Daoy (cell line): ENCODE data around the gene INO80. TPM values are rescaled to one million over a fixed set of nuclear protein-coding genes. Genes with fewer than 3 reads are reported as not detected.
A peak's percentile ranks its signal among the peaks of the same experiment; 100 is the strongest.

Source experiments
- DNase-seq: peaks from one replicate; pipeline ENCODE4 v3.0.0-alpha.2; 2015; ENCODE audit warnings: low read depth
- total RNA-seq: library from RNA; depleted of rRNA; stranded (reverse); fragments of >200 nt; shearing (Covaris generic); gene quantifications from 2 replicates; pipeline ENCODE4 v1.2.3, GENCODE V29; 2014

The INO80 gene
- total RNA-seq, 1 experiment from 2014 or later = 19.4 TPM

DNA sequence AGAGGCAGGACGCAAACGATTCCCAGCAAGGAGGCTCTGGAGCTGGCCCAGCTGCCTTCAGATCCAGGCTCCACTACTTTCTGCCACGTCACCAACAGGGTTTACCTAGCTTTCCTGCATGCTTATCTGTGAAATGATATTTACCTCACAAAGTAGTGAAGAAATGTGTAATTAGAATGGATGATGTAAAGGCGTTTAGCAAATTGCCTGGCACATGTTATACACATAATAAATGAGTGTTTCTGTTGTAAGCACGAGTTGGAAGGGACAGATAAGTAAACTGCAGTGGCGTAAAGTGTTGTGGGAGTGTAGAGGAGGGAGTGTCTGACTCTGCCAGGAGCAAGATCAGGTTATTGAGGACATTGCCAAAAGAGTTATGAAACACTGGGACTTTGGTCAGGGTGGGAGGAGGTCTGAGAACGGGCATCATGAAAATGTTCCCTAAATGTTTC, 166.3 kb downstream of the INO80 start:
- no peak for DNase-seq

DNA sequence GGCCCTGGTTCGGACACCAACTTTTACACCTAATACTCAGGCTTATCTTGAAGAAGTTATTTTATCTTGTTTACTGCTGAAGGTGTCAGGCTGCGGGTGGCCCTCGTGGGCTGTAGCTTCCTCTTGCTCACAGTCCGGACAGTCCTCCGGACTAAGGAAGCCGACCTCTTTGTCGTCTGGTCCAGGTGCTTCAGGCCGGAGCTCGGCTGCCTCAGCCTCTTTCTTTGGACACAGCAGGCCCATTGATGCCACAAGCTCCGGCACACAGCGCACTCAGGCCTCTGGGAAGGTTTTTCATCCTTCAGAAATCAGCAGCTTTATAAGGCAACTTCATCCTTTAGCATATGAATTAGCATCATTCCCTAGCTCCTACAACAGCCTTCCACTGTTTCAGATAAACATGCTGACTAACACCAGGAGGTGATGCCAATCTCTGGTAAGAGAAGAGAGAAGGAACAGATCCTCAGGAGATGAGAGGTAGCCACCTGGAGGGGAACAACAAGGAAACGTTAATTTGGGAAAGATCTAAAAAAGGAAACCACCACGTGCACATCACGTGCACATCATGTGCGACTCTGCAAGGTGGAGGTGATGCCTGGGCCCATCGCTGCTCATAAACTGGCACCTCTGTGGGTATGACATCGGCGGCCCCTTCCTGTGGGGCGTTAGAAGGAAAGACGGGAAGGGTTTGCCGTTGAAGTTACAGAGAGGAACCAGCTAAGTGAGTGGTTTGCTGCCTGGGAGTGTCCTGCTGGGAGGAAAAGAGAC, 167.2 kb downstream of the INO80 start:
- no peak for DNase-seq

DNA sequence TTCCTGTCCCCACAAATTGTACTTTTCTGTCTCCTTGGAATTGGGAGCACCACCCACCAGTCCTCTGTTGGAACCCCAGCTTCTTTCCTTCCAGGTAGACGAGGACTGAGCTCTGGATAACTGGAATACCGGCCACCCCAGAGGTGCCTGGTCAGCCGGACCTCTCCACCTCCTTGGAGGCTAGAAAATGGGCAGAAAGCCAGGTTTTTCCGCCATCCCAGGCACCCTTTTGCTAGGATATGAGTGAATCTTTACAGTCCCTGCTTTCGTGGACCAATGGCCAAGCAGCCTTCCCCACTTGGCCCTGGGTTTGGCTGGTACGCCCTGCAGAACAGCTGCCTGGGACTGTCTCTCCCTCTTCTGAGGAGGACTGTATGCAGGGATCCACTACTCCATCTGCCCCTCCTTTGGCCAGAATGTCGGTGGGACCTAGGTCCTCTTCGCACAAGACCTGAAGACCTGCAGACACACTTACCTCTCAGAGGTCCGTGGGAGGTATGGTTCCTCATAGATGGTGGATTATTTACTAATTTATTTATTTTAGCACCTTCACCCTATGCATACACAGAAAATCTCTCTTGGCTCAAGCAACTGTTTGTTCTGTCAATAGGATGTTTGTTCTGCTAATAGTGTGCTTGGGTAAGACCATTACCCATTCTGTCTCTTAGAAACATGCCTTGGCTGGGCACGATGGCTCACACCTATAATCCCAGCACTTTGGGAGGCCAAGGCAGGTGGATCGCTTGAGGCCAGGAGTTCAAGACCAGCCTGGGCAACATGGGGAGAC, 171.4 kb downstream of the INO80 start:
- no peak for DNase-seq

DNA sequence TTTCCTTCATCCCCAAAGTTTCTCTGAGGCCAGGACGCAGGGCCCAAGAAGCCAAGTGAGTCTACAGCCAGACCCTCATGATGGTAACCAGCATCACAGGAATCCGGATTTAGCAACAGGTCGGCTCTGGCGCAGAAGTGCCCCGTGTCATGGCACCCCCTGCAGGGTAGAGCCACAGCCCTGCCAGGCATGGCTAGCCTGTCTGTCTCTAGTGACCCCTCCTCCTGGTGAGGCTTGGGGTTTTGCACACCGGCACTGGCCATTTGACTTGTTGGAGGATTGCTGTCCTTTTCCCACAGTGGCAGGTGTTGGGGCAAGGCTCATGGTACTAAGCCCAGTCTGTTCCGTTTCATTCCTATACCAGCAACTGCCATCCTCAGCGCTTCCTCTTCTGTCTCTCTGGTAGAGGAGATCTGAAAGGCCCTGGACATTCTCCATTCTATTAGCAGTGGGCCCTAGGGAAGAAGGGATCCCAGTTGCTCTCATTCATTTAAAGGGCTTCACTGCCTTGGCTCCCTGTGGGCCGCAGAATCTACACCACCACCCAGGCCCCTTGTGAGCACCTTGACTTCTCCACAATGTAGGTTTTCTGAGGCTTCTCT, 172.2 kb downstream of the INO80 start:
- no peak for DNase-seq

DNA sequence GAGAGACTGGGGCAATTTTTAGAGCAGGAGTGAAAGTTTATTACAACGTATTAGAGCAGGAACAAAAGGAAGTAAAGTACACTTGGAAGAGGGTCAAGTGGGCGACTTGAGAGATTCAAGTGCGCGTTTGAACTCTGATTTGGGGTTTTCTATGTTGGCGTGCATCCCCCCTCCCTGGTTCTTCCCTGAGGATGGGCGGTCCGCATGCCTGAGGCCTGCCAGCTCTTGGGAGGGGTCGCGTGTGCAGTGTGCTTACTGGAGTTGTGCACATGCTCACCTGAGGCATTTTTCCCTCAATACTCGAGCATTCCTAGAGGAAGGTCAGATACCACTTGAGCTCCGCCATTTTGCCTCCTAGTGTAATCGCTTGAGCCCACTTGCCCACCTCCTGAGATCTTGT, 173.2 kb downstream of the INO80 start:
- DNase-seq = no peak

DNA sequence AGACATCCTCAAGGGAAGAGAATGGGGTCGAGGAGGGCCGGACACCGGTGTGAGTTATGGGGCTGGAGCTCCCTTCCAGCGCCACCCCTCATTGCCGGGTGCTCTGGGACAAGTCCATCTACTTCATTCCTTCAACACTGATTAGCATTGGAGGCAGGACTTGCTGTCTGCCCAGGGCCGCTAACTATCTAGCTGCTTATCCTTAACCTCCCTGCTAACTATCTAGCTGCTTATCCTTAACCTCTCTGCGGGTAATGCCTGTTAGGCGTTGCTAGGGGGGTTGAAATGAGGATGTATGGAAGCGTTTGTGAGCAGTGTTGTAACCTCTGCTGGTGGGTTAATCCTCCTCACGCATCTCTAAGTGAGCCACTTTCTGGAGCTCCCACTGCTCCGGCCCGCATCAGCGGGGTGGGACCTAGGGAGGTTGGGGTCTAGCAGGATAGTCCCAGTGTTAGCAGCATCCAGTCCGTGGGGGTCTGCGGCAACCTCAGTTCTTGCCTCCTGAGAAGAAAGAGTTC, 173.7 kb downstream of the INO80 start:
- no peak for DNase-seq

DNA sequence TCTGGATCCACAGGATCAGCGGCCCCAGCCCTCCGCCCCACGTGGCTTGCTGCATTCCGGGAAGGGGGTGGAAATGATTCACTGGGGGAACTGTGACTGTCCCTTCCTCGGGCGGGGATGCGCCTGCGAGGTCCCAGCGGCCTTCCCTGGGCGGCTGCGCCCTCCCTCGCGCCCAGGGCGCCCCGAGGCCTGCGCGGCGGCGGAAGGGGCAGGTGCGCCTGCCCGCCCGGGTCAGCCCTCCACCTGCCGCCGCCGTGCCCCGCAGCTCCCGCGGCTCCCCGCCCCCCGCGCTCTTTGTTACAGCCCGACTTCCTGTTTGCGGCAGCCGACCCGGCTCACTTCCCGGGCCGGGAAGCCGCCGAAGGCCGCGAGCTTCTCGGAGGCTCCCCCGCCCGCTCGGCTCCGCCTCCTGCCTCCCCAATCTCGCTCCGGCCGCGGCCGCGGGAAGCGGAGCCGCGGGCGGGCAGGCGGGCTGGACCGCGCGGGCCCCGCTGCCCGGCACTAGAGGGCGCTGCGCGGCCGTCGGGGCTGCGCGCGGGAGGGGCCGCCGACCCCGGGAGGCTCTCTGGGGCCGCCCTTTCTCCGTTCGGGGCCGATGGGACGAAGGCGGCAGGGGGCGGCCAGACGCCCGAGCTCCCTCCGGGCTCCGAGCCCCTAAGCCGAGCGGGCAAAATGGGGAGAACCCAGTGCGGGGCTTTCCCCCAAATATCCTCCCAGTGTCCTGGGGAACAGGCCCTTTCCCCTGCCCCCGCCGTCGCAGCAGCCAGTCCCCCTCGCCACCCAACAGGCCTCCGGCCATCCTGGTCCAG, 174.3 kb downstream of the INO80 start:
- peak; percentile 82 for DNase-seq

DNA sequence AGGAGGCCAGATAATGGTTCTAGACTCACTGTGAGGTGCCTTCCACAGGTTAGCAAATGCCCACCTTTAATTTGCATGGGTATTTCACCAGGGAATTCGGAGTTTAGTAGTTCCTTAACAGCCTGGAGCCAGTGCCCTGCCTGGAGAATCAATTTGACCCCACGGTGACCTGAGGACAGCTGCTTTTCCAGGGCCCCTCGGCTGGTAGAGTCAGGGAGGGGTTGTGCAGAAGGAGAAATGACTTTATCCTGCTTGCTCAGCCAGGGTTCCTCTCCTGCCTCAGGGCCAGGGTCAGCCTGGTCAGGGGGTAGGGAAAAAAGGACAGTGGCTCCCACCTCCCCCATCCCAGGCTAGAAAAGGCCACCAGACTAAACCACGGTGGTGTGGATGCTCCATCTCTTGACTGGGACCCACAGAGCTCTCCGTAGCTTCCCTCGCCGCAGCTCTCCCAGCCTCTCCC, 175.0 kb downstream of the INO80 start:
- no peak for DNase-seq

DNA sequence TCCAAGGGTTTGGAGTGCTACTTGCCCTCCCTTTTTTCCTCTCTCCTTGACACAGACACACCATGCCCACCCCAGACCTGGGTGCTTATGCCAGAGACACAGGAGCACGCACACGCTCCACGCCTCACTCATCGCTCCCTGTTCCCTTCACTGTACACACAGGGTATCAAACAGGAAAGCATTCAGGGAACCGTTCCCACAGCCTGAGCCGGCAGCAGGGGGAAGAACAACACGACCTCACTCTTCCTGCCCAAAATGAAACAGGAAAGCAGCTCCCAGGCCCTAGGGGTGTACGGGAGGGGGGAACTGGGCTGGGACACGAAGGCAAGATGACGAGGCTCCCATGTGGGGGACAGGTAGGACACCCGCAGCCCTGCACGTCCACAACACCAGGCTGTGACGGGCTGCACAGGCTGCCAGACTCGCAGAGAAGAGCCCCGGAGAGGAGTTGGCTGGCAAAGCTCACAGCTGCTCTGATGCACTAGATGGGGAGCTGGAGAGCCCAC, 175.7 kb downstream of the INO80 start:
- DNase-seq = no peak

DNA sequence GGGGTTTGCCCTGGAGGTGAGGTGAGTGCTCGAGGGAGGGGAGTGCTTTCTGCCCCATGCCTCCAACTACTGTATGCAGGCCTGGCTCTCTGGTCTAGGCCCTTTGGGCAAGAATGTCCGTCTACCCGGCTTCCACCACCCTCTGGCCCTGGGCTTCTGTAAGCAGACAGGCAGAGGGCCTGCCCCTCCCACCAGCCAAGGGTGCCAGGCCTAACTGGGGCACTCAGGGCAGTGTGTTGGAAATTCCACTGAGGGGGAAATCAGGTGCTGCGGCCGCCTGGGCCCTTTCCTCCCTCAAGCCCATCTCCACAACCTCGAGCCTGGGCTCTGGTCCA, 177.6 kb downstream of the INO80 start:
- no peak for DNase-seq

DNA sequence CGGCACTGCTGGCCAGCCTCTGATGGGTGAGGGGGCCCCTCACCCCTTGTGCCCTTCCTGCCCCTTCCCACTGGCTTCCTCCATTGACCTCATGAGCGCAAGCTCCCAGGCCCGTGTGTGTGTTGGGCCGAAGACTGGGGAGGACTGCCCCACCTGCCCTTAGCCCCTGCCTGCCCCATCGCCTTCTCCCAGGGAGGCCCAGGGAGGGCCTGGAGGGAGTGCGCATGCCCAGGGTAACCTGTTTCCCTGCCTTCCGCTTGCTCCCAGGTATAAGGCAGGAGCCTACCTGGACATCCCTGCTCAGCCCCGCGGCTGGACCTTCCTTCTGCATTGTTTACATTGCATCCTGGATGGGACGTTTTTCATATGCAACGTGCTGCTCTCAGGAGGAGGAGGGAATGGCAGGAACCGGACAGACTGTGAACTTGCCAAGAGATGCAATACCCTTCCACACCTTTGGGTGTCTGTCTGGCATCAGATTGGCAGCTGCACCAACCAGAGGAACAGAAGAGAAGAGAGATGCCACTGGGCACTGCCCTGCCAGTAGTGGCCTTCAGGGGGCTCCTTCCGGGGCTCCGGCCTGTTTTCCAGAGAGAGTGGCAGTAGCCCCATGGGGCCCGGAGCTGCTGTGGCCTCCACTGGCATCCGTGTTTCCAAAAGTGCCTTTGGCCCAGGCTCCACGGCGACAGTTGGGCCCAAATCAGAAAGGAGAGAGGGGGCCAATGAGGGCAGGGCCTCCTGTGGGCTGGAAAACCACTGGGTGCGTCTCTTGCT, 178.1 kb downstream of the INO80 start:
- DNase-seq = no peak

DNA sequence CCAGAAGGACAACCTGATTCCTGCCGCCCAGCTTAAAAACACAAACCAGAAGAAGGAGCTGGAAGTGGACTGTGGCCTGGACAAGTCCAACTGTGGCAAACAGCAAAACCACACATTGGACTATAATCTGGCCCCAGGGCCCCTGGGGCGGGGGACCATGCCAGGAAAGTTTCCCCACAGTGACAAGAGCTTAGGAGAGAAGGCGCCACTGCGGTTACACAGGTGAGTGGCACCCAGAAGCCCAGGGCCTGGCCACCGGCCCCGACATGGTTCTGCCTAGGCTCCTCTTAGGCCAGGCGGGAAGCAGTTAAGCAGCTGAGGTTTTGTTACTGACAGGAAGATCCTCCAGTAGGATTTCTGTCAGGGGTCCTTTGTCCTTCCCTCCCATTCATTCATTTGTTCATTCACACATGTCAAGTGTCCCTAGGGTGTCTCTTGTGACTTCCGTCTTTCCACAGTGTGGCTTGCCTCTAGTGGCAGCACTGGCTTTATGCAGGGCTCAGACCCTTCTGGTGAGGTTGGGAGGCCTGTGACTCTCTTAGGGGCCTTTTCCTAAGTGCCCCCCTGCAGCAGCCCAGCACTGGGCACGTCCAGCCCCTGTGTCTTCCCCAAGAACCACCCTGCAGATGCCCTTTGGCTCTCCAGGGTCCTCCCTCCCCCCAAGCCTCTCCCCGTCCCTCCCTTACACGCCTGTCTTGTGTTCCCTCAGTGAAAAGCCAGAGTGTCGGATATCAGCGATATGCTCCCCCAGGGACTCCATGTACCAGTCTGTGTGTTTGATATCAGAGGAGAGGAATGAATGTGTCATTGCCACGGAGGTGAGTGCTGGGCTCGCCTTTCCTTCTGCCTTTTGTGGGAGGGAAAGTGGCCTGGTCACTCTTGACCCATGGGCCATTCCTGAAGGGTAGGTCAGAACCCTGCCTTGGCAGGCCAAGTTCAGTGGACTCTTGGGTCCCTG, 179.1 kb downstream of the INO80 start:
- no peak for DNase-seq

DNA sequence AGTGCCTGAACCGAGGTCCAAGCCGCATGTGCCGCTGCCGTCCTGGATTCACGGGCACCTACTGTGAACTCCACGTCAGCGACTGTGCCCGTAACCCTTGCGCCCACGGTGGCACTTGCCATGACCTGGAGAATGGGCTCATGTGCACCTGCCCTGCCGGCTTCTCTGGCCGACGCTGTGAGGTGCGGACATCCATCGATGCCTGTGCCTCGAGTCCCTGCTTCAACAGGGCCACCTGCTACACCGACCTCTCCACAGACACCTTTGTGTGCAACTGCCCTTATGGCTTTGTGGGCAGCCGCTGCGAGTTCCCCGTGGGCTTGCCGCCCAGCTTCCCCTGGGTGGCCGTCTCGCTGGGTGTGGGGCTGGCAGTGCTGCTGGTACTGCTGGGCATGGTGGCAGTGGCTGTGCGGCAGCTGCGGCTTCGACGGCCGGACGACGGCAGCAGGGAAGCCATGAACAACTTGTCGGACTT, 179.8 kb downstream of the INO80 start:
- DNase-seq = no peak

DNA sequence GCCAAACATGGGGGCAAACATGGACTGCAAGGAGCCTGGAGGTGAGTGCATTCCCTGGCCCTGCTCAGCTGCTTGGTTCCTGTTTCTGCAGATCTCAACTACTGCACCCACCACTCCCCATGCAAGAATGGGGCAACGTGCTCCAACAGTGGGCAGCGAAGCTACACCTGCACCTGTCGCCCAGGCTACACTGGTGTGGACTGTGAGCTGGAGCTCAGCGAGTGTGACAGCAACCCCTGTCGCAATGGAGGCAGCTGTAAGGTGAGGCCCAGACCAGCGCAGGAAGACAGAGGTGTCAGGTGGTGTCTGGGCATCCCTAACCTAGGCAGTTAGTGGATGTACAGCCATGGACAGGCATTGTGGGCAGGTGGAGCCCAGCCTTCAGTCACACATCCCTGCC, 181.6 kb downstream of the INO80 start:
- DNase-seq = no peak

DNA sequence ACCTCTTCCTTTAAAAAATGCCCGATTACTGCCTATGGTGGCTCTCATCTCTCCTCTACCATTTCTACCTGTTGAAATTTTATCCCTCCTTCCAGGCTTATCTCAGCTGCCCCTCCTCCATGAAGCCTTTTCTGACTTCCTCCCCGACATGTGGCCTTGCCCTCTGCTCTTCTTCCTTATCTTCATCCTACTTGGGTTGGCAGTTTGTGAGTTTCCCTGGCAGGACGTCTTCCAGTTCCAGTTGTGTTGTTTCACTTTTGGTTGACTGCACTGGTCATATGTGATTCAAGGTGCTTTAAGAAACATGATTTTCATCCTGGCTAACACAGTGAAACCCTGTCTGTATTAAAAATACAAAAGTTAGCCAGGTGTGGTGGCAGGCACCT, 182.6 kb downstream of the INO80 start:
- no peak for DNase-seq

DNA sequence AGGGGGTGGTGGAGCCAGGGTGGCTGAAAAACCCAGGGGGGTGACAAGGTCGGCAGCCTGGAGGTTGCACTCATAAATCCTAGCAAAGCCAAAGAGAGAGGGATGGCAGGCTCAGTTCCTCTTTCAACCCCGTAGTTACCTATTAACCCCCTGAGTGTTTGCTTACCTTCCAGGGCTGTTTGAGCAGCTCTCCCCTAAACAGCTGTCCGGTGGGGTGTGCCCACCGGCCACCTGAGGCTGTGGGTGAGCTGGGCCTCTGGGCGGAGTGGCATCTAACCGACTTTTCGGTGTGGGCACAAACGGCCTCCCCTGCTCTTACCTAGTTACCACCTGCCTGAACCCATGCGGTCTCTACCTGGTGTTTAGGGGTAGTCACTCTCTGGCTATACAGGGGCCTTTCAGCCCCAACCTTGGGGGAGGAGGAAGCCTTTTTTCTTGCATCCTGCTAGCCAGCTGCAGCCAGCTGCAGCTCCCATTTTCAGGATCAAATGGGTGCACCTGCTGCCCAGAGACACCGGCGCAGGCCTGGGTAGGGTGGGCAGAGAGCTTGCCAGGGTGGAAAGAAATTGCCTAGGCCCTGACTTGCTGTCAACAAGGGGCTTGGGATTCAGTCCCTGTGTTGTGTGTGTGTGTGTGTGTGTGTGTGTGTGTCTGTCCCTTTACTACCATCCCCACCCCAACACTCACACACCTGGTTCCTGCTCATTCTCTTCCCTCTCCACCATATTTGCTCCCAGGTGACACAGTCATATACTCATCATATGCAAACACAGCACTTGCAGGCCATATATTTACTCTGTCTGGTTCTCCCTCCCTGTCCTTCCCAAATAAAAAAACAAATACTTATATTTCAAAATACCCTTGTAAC, 183.2 kb downstream of the INO80 start:
- DNase-seq = no peak

DNA sequence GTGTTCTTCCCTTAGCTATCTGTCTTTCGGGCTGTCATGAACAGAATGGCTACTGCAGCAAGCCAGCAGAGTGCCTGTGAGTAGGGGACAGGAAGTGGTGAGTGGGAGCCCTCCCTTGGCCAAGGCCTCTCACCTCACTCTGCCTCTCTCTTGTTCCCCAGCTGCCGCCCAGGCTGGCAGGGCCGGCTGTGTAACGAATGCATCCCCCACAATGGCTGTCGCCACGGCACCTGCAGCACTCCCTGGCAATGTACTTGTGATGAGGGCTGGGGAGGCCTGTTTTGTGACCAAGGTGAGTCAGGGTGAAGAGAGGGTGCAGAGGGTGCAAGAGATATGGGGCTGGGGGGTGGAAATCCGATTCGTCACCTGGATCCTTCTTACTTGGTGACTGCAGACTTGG, 183.9 kb downstream of the INO80 start:
- no peak for DNase-seq
